Measurements from ENCODE around the gene KPNA1.

Gene KPNA1

GRCh38 chr3:122514123-122515019 lies at the start of gene KPNA1:
KPNA1 (minus strand) TSS chr3:122514939; CDS start chr3:122496565, 18,374 bp downstream.
- DNase-seq, result peak; percentile 95

DNA sequence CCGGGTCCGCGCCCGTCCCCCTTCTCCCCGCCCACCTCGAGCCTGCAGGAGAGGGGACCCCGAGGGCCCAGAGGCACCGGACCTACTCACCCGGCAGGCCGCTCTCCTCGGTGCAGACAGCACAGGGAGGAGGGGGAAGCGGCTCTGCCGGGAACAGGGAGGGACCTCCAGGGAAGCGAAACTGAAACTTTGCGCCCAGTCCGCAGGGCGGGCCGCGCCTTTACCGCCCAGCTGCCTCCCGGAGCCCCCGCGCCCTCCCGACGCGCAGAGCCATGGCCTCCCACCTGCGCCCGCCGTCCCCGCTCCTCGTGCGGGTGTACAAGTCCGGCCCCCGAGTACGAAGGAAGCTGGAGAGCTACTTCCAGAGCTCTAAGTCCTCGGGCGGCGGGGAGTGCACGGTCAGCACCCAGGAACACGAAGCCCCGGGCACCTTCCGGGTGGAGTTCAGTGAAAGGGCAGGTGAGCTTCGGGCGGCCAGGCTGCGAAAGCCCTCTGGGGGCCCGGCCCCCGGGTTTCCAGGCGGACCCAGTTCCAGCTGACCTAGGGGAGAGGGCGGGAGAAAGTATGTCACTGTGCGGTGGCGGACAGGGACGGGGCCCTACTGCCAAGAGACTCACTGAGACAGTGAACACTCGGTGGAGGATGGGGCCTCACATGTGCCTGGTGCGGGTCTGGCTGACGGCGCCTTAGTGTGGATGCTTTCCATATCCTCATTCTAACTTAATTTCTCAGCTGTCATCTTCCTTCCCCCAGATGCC lies 49.6 kb upstream of the KPNA1 start, which contains the start of the genes DTX3L and PARP9:
TSS of gene DTX3L (plus strand) at position 184 of the 758 bp plus-strand sequence. CDS start at position 273, 89 bp downstream.
TSS of gene PARP9 (minus strand) at position 146 of the 758 bp plus-strand sequence. CDS start 4,680 bp downstream, outside the sequence.
- DNase-seq, result peak; percentile 84

- no peak for DNase-seq
Measured at GRCh38 chr3:122563717-122564025, 48.9 kb upstream of the KPNA1 start.

DNA sequence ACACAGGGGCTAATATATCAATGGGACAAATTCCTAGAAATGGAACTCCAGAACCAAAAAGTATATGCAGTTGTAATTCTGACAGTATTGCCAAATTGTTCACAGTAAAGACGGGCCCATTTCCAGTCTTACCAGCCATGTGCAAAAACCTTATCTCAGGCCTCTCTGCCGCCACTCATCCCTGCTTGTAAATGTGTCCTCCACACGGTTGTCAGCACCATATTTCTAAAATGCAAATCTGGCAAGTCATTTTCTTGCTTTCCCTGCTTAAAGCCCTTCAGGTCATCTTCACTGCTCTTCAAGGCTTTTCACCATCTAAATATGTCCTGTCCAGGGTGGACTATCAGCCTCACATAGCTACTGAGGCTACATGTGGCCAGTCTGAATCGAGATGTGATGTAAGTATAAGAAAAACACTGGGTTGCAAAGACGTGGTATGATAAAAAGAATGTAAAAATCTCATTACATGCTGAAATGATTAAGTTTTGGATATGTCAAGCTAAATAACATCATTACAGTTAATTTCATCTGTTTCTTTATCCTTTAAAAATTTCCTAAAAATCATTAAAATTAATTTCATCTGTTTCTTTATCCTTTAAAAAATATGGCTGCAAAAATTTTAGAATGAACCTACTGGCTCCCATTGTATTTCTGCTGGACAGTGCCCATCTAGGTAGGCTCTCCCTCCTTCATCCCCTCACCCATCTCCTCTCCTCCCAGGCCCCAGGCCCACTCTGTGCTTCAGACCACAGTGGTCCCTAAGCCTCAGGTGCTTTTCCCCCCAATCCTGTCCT lies 48.4 kb upstream of the KPNA1 start:
- DNase-seq, result no peak

DNA sequence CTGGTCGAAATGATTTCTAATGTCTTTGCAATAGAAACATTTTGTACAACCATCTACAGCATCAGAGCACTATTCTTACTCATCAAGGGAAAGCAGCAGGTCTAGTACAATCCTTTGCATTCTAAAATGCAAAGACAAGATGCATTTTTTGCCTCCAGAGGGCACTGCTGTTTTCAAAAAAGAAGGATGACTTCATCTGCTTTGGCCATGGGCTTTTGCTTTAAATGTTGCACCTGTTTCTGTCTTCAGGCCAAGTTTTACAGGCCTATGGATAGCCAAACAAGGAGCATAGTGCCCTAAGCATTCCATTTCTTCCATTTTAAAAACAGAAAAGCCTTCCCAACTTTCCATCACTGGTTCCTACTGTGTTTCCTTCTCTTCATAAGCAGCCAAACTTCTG lies 45.9 kb upstream of the KPNA1 start:
- DNase-seq, result peak; percentile 59

DNA sequence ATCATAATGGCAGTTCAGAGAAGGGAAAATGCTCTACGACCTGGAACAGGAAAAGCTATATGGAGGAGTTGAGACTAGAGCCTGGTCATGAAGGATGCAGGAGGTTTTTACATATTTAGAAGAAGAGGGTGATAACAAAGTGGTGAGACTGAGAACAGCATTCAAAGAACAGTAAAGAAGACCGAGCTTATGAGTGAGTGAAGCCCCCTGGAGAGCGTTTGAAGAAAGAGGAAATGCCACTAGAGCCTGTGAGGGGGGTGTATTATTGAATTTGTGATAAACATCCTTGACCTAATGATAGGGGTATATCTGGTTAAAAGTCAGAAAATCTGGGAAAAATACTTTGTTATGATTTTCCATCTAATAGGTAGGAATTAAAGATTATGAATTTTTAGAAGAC lies 45.2 kb upstream of the KPNA1 start:
- DNase-seq, result no peak

DNA sequence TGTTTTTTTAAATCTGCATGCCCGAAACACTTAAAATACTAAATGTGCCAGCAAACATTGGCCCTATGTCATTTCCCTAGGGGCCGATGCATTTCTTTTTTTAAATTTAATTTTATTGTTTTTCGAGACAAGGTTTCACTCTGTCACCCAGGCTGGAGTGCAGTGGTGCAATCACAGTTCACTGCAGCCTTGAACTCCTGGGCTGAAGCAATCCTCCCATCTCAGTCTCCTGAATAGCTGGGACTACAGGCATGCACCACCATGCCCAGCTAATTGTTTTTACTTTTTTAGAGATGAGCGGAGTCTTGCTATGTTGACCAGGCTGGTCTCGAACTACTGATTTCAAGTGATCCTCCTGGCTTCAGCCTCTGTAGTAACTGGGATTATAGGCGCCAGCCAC lies 43.9 kb upstream of the KPNA1 start:
- no peak for DNase-seq

DNA sequence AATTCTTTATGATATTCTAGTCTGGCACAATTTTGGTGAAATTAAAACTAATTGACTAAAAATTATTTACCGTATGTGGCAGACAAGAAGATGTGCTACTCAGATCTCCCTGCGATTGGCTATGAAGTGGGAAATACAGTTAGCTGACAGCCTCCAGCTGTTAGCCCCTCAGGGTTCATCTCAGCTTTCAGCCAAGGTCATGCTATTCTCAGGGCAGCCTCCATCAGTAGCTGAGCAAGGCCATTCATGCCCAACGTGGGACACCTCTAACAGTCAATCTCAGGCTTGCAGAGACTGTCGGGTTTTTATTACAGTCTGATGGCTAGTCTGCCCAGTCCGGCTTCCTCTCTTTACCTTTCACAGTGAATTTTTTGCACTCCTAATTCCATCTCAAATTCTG lies 42.6 kb upstream of the KPNA1 start:
- no peak for DNase-seq

DNA sequence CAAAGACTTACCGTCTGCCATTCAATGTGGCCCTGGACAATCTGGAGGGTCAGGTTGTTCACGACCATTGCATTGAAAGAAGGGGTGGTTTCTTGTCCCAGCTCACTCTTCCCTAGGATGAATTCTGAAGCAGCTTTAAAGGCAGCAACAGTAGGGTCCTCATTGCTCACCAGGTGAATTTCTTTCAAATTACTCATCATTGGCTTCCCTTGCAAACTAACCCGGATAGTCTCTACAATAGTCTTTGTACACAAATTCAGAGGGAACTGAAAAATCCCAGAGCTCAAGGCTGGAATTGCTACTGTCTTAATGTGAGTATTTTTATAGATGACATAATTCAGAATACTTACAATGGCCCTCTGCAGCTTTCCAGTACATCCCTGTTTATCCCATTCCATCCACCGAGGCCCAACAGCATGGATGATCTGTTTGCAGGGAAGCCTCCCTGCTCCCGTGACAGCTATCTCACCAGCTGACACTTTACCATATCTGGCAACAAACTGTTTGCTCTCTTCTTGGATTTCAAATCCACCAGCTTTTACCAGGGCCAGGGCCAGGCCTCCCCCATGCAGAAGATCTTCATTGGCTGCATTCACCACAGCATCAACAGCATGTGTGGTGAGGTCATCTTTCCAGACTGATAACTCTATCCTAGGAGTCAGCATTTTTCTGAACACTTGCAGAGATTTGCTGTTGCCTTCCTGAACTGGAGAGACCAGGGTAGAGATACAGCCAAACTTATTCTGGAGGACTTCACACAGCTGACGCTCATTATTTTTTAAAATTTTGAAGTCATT lies 40.7 kb upstream of the KPNA1 start:
- peak; percentile 64 for DNase-seq

DNA sequence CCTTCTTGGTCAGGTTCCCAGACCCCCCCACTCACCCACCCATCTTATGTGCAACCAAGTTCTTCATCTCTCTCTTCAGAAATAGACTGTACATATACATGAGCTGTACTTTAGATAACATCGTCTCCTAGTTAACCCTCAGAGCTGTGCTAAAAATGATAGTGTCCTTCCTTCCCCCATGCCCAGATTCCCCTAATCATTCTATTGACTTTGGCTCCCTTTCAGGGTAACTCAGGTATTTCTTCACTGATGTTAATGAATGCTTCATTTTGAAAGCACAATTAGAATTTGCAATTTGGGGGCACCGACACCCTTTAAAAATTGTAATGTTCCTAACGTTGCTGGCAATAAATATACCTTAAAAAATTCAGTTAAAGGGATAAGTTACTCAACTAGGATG lies 38.4 kb upstream of the KPNA1 start:
- no peak for DNase-seq

DNA sequence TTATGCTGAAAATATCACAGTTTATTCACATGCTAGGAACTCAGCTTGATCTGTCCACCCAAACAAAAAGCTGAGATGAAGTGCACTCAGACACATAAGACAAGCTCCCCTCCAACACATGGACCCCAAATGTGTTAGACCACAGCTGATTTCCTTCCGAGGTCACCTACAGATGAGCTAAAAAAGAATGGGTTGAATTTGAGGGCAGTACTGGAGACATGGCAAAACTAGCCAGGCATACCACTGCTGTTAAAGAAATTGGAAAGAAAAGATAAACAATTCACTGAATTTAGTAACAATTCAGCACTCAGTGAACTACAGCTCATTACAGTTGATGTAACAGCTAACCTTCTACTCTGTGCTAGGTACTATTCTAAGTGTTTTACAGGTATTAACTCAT lies 33.9 kb upstream of the KPNA1 start:
- no peak for DNase-seq

DNA sequence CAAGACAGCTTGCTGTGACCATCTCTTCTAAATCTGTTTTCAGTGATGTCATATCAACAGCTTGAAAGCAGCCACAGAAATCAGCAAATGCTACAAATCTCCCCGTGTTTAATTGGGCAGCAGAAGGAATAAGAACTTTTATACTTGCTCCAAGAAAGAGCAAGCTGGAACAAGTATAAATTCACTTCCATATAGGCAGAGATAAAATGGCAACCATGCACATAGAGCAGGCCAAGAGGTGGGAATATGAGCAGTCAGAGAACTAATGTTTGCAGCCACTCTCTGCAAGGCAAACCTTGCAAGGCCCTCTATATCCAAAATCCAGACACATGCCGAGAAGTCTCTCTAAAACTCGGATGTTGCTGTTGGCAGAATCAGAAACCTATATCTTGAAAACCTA lies 33.3 kb upstream of the KPNA1 start:
- DNase-seq, result no peak

DNA sequence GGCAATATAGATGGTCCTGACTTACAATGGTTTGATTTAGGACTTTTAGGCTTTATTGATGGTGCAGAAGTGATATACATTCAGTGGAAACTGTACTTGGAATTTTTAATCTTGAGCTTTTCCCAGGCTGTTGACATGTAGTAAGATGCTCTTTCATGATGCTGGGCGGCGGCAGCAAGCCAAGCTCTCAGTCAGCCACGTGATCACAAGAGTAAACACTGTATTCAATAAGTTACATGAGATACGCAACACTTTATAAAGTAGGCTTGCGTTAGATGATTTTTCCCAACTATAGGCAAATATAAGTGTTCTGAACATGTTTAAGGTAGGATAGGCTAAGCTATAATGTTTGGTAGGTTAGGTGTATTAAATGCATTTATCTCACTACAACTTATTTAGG lies 31.4 kb upstream of the KPNA1 start:
- DNase-seq, result no peak

DNA sequence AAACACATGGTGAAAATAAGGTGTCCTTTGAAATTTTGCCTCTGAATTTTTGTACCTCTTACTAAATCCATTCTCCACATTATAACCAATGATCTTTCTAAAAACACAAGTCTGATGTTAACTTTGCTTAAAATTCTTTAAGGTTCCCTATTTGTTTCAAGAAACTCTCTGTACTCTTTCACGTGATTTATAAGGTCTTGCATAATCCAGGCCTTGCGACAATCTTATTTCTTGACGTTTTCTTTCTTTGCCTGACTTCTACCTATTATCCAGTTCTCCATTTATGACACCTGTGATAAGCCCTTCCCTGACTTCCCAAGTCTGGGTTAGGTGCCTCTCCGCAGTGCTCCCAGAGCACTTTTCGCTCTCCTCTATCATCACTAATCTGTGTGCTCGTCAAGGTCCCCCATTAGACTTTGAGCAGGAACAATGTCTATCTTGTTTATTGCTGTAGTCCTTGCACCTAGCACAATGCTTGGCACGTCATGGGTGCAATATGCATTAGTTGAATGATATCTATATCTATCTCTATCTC lies 24.3 kb upstream of the KPNA1 start:
- no peak for DNase-seq

GRCh38 chr3:122536632-122537001 lies 21.9 kb upstream of the KPNA1 start:
- DNase-seq, result no peak

- peak; percentile 85 for DNase-seq
Measured at GRCh38 chr3:122535964-122536631, 21.4 kb upstream of the KPNA1 start.

DNA sequence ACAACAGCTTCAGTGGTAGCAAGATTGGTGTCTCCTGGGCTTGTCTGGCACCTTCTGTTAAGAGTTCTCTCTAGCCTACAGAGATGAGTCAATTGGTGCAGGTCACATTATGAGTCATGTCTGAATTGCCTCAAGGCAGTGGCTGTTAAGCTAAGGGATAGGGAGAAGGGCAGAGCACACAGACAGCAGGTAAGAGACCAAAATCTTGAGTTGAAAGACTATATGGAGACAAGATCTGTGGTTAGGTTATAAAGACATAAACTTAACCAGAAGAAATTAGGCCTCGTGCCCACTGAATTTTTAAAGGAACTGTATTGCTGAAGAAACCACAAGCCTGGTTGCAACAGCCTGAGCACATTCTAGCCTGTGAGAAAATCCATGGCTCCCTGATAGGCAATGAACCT lies 19.2 kb upstream of the KPNA1 start:
- DNase-seq, result peak; percentile 96

- DNase-seq, result no peak
Measured at GRCh38 chr3:122533480-122533879, 18.7 kb upstream of the KPNA1 start.

GRCh38 chr3:122530164-122530563 lies 15.4 kb upstream of the KPNA1 start:
- DNase-seq, result no peak

DNA sequence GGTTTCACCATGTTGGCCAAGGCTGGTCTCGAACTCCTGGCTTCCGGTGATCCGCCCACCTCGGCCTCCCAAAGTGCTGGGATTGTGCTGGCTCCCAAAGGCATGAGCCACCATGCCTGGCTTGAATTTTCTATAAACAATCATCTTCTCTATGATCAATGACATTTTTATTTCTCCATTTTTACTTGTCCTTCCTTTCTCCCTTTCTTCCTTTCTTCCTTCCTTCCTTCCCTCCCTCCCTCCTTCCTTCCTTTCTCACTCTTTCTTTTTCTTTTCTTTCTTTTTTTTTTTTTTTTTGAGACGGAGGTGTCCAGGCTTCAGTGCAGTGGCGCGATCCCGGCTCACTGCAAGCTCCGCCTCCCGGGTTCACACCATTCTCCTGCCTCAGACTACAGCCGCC lies 8.6 kb upstream of the KPNA1 start:
- DNase-seq, result no peak

GRCh38 chr3:122520861-122521260 lies 6.1 kb upstream of the KPNA1 start:
- no peak for DNase-seq

DNA sequence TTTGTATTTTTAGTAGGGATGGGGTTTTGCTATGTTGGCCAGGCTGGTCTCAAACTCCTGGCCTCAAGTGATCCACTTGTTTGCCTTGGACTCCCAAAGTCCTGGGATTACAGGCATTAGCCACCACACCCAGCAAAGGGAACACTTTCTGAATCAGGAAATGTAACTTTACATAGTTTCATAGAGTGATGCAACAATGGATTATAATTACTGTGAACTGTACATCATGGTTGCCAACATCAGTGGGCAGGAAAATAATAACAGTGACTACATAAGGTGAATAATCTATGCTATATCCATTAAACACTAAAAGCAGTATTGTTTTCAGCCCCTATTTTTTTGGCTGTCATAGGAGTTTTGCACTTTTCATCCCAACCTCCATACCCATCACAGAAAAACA lies 5.0 kb upstream of the KPNA1 start:
- no peak for DNase-seq

Measured in islet precursor cell (in vitro differentiated cells).